HepG2 (cell line): ENCODE data around the gene PLA2G4B.

Source experiments
- CCAR2 ChIP-seq: fragments of 200-400 bp; formaldehyde crosslinking; optimal IDR thresholded peaks from 2 replicates; pipeline ENCODE3; 2018; ENCODE audit warnings: low read depth, mild to moderate bottlenecking, low read length, moderate library complexity
- EP300 ChIP-seq, 3 experiments: sonication (generic) in 1 of 3; formaldehyde crosslinking in 1 of 3; IDR thresholded peaks; 2 replicates each; pipeline versions ENCODE4 v1.5.1 to v1.6.1; 2011 to 2020; ENCODE audit warnings: low read depth in 2 of 3, low read length in 2 of 3, borderline replicate concordance in 1 of 3, improper control_type of control experiment in 1 of 3, mild to moderate bottlenecking in 1 of 3, missing genetic modification reagents in 1 of 3, moderate library complexity in 1 of 3
- NCOA2 ChIP-seq: sonication (generic); formaldehyde crosslinking; IDR thresholded peaks from 2 replicates; pipeline ENCODE4 v1.8.0; 2022; ENCODE audit warnings: inconsistent platforms
- PAF1 ChIP-seq: IDR thresholded peaks from 2 replicates; pipeline ENCODE4 v1.6.1; 2016; ENCODE audit warnings: missing genetic modification reagents, missing compliant biosample characterization
- ZBTB8A ChIP-seq: sonication (generic); formaldehyde crosslinking; IDR thresholded peaks from 2 replicates; pipeline ENCODE4 v1.4.0; 2020; ENCODE audit warnings: mild to moderate bottlenecking, low read depth, missing genetic modification reagents, borderline replicate concordance
- ZNF713 ChIP-seq: sonication (generic); formaldehyde crosslinking; IDR thresholded peaks from 2 replicates; pipeline ENCODE4 v1.4.0; 2020; ENCODE audit warnings: mild to moderate bottlenecking, missing genetic modification reagents
- TF ChIP-seq, protein P1 (sequence below): sonication (generic); formaldehyde crosslinking; IDR thresholded peaks from 2 replicates; pipeline ENCODE4 v1.5.0; 2020; ENCODE audit warnings: missing genetic modification reagents
- TF ChIP-seq, protein P2 (sequence below): sonication (generic); formaldehyde crosslinking; IDR thresholded peaks from 2 replicates; pipeline ENCODE4 v1.5.0; 2020; ENCODE audit warnings: mild to moderate bottlenecking, missing genetic modification reagents, moderate library complexity

GRCh38 chr15:41849861-41850260, 11.2 kb downstream of the PLA2G4B start:
- TF ChIP-seq, protein P1, sequence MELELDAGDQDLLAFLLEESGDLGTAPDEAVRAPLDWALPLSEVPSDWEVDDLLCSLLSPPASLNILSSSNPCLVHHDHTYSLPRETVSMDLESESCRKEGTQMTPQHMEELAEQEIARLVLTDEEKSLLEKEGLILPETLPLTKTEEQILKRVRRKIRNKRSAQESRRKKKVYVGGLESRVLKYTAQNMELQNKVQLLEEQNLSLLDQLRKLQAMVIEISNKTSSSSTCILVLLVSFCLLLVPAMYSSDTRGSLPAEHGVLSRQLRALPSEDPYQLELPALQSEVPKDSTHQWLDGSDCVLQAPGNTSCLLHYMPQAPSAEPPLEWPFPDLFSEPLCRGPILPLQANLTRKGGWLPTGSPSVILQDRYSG (CRISPR knock-in tag) = no peak
- TF ChIP-seq, protein P2, sequence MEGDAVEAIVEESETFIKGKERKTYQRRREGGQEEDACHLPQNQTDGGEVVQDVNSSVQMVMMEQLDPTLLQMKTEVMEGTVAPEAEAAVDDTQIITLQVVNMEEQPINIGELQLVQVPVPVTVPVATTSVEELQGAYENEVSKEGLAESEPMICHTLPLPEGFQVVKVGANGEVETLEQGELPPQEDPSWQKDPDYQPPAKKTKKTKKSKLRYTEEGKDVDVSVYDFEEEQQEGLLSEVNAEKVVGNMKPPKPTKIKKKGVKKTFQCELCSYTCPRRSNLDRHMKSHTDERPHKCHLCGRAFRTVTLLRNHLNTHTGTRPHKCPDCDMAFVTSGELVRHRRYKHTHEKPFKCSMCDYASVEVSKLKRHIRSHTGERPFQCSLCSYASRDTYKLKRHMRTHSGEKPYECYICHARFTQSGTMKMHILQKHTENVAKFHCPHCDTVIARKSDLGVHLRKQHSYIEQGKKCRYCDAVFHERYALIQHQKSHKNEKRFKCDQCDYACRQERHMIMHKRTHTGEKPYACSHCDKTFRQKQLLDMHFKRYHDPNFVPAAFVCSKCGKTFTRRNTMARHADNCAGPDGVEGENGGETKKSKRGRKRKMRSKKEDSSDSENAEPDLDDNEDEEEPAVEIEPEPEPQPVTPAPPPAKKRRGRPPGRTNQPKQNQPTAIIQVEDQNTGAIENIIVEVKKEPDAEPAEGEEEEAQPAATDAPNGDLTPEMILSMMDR (CRISPR knock-in tag) = no peak
- TF ChIP-seq CCAR2 (no peak), ZBTB8A (no peak), EP300 (IDR thresholded peaks at IDR 0.05; ENCODE audit: low read depth in 2 of 2, low read length in 2 of 2) (no peak), EP300 (CRISPR knock-in tag; IDR thresholded peaks at IDR 0.05; ENCODE audit: borderline replicate concordance) (no peak), NCOA2 (CRISPR knock-in tag) (no peak), ZNF713 (CRISPR knock-in tag) (no peak), PAF1 (CRISPR knock-in tag) (no peak)
